NCI-H2196 (cell line): Measurements from ENCODE around the gene TMEM106C.
"Not testable (repeated sequence)": the region's sequence is repeated elsewhere in the genome, so short reads cannot be mapped to it uniquely, and the experiment has no call there.

ENCODE experiments used
- DNase-seq: peaks from one replicate; lab custom pipeline; 2025; ENCODE audit not compliant: unreplicated experiment; lab: John Stamatoyannopoulos, UW

TMEM106C gene

DNA sequence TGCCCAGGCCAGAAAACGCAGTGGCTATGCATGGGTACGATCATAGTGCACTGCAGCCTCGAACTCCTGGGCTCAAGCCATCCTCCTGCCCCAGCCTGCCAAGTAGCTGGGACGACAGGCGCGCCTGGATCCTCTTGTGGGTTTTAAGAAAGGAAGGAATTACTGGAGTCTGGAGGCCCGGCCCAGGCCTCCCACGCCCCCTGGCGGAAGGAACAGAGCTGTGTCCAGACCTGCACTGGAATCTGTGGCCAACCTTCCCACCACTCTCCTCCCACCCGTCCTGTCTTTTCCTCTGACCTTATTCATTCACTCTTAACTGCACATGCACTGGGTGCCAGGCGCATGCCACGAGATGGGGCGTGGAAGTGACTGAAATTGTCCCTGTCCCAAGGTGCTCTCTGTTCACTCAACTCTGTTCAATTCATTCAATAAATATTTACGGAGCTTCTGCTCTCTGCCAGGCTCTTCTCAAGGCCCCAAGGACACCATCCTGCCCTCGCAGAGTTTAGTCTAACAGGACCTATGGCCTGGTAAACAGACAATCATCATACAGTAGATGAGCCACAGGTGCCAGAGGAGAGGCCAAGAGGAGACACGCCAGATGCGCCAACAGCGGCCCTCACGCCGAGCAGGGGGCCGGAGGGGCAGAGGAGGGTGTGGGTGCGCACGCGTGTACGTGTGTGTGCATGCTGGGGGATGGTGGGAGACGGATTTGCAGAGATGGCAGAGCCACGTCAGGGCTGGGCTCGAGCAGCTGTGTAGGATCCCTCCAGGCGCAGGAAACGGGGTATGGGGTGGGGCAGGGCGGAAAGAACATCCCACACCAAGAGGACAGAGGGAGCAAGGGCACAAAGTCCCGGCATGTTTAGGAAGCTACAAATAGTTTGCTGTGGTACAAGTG lies 13.7 kb upstream of the TMEM106C start:
- peak; percentile 65 for DNase-seq

DNA sequence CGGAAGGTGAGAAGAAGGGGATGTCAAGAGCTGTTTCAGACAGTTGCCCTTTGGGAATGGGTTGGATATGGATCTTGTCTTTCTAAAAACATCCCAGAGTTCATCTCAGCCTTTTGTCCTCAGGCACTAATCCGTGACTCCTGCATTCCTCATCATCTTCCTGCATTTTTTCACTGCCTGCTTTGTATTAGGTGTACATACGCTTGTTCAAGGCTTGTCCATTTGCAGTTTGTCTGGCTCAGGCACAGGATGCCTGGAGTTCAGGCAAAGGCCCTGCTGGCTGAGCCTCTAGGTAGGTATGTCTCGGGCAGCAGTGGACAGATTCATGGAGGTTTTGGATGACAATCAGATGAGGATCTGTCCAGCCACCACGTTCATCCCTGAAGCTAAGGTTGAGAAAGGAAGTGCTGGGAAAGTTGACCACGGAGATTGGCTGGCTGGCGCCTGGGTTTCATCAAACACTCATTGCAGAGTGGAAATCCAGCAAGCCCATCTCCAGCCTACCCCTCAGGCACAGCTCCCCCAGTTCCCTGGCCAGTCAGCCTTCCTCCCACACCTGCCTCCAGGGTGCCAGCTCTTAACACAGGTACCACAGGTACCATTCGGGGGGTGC lies 12.4 kb upstream of the TMEM106C start:
- DNase-seq: no peak

DNA sequence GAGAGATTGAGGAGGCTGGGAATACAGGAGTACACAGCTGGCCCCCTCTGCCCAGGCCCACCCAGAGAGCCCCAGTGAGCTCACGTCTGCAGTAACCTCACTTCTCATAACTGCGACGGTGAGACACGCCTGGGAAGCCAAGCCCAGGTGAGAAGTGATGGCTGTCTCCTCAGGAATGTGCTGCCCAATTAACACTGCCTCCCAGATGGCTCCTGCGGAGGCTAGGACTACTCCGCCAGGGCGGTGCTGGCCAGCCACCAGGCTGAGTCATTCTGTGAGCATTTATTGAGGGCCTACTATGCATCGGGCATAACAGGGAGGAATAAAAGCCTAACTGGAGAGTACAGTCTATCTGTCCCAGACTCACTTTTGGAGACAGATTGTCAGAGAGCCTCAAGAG lies 9.3 kb upstream of the TMEM106C start:
- DNase-seq: no peak

DNA sequence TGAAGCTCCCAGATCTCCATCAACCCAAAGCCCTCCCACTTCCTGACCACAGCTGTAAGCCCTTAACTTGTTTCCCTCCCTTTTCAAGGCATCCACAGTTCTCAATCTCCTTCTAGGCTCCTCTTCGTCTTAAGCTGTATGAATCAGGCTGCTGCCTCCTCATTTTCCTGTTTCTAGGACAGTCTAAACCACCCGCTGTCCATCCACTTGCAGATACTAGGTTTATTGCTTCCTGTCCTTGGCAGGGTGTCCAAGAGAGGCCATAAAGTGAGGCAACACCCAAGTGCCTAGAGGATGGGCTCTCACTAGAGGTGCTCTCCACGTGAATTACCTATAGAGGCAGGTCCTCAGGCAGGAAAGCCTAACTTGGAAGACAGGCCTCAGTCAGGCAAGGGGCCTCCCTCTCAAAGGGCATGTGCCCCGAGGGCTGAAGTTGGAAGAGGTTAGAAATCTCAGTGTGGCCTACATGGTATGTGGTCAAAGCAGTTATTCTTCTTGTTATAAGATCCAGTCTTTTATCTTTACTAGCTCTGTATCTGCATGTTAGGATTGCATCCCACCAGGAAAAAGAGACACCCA lies 8.8 kb upstream of the TMEM106C start:
- no peak for DNase-seq

DNA sequence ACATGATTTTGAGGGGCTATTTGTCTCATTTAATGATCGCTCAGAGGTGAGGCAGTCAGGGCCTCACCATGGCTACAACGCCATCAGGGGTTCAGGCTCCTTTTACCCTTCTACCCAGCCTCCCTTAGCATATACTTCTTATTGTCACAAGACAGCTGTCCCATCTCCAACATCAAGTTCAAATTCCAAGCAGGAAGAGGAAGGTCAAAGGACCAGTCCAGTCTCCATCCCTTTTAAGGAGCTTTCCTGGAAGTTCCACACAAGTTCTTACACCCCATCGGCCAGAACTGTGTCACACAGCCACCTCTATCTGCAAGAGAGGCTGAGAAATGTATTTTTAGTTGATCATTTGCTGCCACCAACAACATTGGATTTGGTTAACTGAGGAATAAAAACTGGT lies 8.3 kb upstream of the TMEM106C start:
- no peak for DNase-seq

DNA sequence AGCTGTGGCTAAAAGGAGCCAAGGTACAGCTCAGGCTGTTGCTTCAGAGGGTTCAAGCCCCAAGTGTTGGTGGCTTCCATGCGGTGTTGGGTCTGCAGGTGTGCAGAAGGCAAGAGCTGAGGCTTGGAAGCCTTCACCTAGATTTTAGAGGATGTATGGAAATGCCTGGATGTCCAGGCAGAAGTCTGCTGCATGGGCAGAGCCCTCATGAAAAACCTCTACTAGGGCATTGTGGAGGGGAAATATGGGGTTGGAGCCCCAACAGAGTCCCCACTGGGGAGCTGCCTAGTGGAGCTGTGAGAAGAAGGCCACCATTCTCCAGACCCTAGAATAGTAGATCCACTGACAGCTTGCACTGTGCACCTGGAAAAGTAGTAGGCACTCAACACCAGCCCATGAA lies 5.7 kb upstream of the TMEM106C start:
- DNase-seq: not testable (repeated sequence)

DNA sequence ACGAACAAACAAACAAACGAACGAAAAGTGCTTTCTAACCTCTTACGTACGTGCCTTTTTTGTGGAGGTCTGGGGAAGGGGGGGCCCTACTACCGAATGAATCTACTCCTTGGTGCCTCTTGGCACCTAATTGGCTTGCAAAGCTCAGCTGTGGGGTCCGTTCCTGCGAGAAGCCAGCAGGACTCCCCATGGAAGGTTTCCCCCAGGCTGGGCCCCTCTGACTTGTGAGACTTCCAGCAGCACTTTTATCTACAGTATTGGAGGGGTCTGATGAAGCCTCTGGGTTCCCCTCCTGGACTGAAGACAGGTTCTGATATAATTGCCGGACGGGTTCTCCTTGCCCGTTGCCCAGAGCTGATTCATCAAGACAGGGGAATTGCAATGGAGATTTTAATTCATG lies 1.2 kb upstream of the TMEM106C start:
- DNase-seq: no peak

DNA sequence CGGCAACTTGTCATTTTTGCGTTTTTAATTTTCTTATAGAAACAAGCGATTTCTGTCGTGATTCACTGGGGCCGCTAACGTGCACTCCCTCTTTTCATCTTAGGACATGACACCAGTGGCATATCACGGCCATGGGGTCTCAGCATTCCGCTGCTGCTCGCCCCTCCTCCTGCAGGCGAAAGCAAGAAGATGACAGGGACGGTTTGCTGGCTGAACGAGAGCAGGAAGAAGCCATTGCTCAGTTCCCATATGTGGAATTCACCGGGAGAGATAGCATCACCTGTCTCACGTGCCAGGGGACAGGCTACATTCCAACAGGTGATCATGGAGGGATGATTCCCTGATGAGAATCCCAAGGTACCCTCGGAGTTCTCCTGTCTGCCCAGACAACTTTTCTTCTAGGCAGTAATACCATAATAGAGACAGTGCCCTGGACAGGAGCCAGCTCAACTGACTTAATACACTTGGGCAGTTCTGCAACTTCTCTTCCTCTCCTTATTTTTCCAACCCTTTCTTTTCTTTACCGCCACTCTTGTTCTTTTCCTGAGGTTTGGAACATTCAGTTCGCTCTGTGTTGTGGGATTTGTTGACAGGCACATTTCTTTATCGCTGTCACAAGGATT lies 821 bp downstream of the TMEM106C start:
- DNase-seq: no peak

DNA sequence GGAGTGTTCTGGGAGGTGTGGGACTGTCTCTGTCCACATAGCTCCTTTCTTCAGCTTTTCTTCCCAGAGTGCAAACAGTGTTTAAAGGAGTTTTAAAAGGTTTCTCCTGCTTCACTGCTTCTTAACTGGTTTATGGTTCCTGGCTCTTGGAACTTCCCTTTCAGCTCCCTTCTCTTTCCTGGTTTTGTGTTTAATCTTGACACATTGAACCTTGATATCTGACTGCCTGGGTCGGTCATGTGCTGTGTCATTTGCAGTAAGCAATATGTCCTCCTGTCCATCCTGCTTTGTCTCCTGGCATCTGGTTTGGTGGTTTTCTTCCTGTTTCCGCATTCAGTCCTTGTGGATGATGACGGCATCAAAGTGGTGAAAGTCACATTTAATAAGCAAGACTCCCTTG lies 2.2 kb downstream of the TMEM106C start:
- no peak for DNase-seq

DNA sequence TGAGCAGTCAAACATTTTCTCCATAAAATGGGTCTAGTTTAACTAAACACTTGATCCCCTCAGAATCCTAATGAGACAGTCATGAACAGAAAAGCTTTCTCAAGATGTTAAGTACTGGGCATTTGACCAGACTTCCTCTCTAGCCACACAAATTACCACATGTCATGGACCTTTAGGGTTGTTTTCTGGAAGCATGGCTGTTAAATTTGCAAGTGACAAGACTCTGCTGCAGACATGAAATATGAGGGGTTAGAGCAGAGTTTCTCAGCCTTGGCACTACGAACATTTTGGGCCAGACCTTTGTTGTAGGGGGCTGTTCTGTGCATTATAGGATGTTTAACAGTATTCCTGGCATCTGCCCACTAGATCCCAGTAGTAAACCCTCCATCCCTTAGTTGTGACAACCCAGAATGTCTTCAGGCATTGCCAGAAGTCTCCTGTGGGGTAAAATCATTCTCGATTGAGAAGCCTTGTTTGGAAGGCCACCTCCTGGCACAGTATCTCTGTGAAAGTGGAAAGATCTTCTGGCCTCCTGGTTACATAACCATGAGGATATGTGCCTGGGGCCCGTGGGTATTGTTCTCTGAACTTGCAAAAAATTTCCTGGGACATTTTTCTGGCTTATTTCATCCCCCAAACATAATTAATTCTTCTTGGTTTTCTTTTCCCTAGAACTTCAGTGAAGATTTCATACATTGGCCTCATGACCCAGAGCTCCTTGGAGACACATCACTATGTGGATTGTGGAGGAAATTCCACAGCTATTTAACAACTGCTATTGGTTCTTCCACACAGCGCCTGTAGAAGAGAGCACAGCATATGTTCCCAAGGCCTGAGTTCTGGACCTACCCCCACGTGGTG lies 4.3 kb downstream of the TMEM106C start:
- no peak for DNase-seq

DNA sequence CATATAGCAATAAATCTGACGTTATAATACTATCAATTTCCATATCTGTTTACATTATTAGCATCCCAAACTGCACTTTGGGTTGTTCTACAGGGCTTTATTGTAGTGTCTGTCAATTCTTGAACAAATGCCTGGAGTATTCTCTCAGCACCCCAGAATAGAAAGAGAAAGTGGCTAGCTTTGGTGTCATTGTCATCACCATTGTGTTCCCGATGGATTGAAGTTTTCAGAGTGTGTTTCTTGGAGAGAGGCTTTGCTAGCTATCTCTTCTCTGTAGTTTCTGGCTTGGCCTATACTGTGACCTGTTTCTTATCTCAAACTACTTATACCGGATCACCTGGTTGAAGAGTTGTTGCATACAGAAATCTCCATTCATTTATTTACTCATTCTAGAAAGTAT lies 6.4 kb downstream of the TMEM106C start:
- DNase-seq: no peak

DNA sequence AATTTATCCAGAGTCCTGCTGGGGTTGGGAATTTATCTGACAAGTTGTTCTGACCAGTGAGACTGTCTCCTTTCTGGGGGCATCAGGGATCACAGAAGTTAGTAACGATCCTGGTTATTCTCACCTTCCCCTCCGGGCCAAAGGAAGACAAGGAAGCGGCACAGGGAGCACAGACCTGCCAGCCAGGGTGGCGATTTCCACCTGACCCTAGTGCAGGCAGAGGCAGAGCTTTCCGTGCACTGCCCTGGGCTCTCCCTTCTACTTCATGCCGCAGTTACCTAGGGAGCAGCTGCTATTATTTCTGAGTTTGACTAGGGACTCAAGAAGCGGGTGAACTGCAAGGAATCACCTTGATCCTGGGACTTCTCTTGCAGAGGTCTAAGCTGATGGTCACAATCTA lies 7.4 kb downstream of the TMEM106C start:
- no peak for DNase-seq

DNA sequence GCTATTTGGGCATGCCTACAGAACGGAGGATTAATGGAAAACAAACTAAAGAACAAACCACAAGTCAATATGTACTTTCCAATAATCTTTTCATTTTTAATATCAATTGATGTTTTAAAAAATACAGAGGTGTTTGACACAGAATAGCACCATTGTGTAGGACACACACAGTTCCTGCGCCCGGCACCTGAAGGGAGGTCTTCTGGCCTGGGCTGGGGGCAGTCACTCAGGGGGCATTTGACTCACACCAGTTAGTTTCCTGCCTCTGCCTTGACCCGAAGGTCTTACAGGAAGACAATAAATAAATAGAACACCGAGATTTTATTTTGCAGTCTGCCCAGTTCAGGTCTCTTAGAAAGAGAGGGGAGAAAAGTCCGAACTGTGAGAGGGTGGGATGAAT lies 9.5 kb downstream of the TMEM106C start:
- DNase-seq: no peak

DNA sequence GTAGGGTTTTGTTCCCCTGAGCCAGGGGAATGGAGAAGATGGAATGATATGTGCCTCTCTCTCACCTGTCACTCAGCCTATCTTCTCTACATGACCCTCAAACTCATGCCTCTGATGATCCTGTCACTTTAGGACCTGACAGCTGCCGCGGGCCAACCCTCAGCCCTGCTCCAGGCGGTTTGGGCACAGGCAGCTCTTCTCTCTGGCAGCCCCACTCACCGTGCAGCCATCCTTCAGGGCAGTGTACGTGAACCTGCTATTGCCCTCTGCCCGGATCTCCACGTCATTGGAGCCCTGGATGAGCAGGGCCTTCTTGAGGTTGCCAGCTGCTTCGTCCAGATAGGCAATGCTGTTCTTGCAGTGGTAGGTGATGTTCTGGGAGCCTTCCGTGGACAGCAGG lies 10.5 kb downstream of the TMEM106C start:
- no peak for DNase-seq

DNA sequence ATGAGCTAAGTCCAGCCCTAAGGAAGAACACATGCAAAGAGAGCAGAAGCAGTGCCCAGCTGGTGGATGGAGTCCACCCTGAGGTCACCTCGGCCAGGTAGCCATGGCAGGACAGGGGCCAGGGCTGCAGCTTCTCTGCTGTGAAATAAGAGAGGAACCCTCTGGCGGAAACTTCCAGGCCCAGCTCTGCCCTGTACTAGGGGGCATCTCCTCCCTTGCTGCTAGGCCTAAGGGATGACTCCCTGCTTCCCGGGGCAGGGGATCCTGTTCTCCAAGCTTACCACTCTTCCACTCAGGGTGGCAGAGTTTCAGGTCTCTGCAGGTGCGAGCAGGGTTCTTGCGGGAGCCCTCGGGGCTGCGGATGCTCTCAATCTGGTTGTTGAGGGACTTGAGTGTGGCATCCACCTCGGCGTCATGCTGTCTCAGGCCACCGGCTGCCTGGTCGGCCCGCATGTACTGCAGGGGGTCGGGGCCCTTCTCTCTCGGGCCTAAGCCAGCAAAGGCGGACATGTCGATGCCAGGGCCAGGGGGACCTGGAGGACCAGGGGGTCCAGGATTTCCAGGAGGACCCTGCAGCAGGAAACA lies 11.7 kb downstream of the TMEM106C start:
- no peak for DNase-seq

DNA sequence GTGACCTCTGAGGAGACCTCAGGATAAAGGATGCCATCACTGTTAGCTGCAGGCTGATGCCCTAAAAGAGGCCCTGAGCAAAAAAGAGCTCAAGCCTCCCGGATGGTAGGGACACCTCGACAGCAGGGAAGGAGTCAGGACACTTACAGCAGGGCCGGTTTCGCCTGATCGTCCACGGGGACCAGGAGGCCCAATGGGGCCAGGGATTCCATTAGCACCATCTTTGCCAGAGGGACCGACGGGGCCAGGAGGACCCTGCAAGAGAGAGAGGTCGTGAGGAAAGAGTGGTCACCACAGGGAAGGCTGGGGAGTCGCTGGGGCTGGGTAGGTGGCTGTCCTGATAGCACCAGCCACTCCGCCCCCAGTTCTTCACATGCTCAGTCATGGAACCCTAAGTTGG lies 12.4 kb downstream of the TMEM106C start:
- DNase-seq: no peak

DNA sequence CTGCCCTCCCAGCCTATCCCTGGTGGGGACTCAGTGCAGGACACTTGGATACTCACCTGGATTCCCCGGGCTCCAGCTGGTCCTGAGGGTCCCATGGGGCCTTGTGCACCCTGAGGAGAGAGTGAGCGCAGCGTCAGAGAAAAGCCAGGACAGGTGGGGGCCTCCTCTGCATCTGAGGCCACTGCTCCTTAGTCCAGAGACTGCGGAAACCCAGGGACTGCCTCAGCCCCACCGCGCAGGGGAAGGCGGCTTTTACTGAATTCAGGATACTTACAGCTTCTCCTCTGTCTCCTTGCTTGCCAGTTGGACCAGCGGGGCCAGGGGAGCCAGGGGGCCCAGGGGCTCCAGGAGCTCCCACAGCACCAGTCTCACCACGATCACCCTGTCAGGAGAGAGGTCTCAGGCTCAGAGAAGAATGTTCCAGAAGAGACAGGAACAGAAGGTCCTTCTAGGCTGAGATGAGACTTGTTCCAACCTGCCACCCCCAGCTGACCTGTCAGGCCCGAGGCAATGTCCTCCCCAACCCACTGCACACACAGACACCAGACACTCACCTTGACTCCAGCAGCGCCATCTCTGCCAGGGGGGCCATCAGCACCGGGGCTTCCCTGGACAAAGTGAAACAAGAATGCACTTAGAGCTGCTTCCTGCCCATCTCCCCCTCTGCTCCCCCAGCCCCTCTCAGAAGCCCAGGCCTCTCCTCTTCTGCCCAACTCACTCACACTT lies 13.8 kb downstream of the TMEM106C start:
- no peak for DNase-seq

DNA sequence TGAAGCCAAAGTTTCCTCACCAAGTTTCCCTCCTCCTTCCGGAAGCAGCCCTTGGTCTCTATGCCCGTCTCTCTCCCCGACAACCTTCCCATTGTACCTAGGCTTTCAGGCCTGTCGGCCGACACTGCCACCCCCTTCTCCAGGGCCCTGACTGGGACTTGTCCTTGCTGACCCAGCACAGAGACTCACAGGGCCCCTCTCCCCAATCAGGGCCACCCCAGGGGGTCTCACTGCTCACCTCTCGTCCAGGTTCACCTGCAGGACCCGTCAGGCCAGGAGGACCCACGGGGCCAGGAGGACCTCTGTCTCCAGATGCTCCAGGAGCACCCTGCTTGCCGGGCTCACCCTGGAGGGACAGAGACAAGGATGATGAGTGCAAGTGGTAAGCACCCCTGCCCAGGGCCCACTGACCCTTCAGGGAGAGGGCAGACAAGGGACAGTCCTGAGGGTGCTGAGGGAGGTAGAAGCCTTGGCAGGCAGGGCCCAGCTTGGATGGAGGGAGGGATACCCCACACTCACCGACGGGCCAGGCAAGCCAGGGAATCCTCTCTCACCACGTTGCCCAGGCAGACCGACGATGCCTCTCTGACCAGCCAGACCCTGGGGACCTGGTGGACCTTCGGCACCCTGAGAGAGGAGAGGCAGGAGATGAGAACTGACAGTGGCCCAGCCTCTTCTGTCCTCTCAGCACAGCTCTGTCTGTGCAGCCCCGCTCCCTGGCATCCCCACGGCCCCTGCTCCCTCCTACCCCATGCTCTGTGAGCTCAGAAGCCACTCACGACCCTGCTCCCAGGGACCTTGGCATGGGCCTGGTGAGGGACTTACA lies 14.6 kb downstream of the TMEM106C start:
- DNase-seq: no peak

DNA sequence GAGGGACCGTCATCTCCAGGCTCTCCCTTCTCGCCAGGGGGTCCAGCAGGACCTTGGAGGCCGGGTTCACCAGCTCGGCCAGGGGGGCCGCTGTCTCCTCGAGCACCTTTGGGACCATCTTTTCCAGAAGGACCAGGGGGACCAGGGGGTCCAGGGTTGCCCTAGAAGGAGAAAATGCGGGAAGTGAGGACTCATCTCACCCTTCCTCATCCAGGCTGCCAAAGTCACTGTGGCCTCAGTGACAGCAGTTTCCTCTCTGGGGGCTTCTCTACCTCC lies 15.1 kb downstream of the TMEM106C start:
- DNase-seq: no peak
